Measurements from ENCODE around the gene MOCOS.

The MOCOS gene

DNA sequence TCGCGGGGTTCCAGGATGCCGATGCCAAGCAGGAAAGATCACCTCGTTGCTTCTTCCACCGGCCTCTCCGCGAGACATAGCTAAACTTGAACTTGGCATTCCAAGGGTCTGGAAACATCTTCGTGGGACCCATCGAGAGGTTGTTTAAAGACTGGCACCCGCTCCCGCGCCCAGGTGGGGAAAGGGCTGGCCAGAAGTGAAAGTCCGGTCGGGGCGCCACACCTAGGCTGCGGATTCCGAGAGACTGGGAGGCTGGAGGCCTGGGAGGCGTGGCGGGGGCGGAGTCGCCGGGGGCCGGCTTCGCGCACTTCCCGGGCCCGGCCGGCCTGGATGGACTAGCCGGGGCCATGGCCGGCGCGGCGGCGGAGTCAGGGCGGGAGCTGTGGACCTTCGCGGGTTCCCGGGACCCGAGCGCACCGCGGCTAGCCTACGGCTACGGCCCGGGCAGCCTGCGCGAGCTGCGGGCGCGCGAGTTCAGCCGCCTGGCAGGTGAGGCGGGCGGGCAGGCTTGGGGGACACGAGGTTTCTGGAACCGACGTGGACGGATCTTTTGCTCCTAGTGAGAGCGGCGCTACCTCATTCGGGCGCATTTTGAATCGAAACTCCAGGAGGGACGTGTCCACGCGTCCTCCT is at the start of gene MOCOS:
Gene MOCOS, plus strand, starts transcription at position 305 of the 633 bp plus-strand sequence. Its CDS starts 43 bp downstream, at position 348.
- in situ Hi-C loops (cut with MboI; ENCODE audit: low sequenced_read_pairs), result no loop called here
- Histone ChIP-seq H3K27me3 (ENCODE audit: low read depth) (no peaks in the 10 kb centered on the region), H3K9me3 (no peaks in the 10 kb centered on the region), H3K36me3 (replicated peaks) (no peaks in the 10 kb centered on the region), H3K4me1 (peaks cover 12% of the 10 kb centered on the region), H3K4me3 (peak within 1 kb of the TSS; percentile 40)
- DNase-seq (ENCODE audit: low spot score in 2 of 2), result peak; percentile 55 to 90

DNA sequence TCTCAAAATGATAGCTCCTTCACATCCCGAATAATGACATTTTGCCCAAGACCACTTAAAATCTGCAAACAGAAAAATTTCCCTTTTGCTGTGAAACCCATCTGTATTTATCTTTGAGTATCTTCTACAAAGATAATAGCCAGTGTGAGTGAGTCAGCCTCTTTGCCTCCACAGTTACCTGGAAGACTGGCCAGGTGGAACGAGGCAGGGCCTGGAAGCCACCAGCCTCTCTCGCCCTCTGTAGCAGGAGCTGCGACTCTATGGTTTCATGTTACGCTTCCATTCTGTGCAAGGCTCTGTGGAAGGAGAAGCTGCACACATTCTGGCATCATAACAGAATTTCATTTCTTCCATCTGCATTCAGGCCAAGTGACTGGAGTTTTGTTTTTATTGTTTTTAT is 48.1 kb upstream of the MOCOS start:
- no peak overlapping the region for H3K4me3 ChIP-seq
- no peaks in the 10 kb centered on the region for H3K4me1 ChIP-seq
- H3K36me3 ChIP-seq (replicated peaks), result peaks cover 61% of the 10 kb centered on the region
- H3K9me3 ChIP-seq, result no peaks in the 10 kb centered on the region
- in situ Hi-C loops (cut with MboI; ENCODE audit: low sequenced_read_pairs), result no loop called here
- no peaks in the 10 kb centered on the region for H3K27me3 ChIP-seq (ENCODE audit: low read depth)
- DNase-seq (ENCODE audit: low spot score in 2 of 2), result no peak

DNA sequence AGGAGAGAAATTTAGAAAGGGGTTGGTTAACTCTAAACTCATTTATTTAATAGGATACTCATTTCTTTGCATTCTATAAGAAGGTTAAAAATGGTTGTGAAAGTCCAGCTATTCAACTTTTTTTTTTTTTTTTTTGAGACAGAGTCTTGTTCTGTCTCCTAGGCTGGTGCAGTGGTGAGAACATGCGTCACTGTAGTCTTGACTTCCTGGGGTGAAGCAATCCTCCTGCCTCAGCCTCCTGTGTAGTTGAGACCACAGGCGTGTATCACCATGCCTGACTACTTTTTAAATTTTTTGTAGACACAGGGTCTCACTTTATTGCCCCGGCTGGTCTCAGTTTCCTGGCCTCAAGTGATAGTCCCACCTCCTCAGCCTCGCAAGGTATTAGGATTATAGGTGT is 45.7 kb upstream of the MOCOS start:
- in situ Hi-C loops (cut with MboI; ENCODE audit: low sequenced_read_pairs), result no loop called here
- no peak for DNase-seq (ENCODE audit: low spot score in 2 of 2)
- no peak overlapping the region for H3K4me3 ChIP-seq

GRCh38 chr18:36142751-36143150 is 44.5 kb upstream of the MOCOS start:
- no peaks in the 10 kb centered on the region for H3K27me3 ChIP-seq (ENCODE audit: low read depth)
- DNase-seq (ENCODE audit: low spot score in 2 of 2), result no peak
- no peak overlapping the region for H3K4me3 ChIP-seq
- H3K9me3 ChIP-seq, result no peaks in the 10 kb centered on the region
- H3K36me3 ChIP-seq (replicated peaks), result peaks cover 76% of the 10 kb centered on the region
- in situ Hi-C loops (cut with MboI; ENCODE audit: low sequenced_read_pairs), result no loop called here
- H3K4me1 ChIP-seq, result no peaks in the 10 kb centered on the region

More for the DNA sequence above, 45.7 kb upstream of the MOCOS start:
- Histone ChIP-seq H3K27me3 (ENCODE audit: low read depth) (no peaks in the 10 kb centered on the region), H3K36me3 (replicated peaks) (peaks cover 77% of the 10 kb centered on the region), H3K4me1 (no peaks in the 10 kb centered on the region), H3K9me3 (no peaks in the 10 kb centered on the region)

GRCh38 chr18:36143391-36143790 is 43.9 kb upstream of the MOCOS start:
- Histone ChIP-seq H3K9me3 (no peaks in the 10 kb centered on the region), H3K36me3 (replicated peaks) (peaks cover 76% of the 10 kb centered on the region), H3K4me1 (no peaks in the 10 kb centered on the region), H3K27me3 (ENCODE audit: low read depth) (no peaks in the 10 kb centered on the region), H3K4me3 (no peak overlapping the region)
- in situ Hi-C loops (cut with MboI; ENCODE audit: low sequenced_read_pairs), result no loop called here
- DNase-seq (ENCODE audit: low spot score in 2 of 2), result no peak

- Histone ChIP-seq H3K9me3 (no peaks in the 10 kb centered on the region), H3K27me3 (ENCODE audit: low read depth) (no peaks in the 10 kb centered on the region), H3K36me3 (replicated peaks) (peaks cover 69% of the 10 kb centered on the region), H3K4me3 (no peak overlapping the region), H3K4me1 (no peaks in the 10 kb centered on the region)
- in situ Hi-C loops (cut with MboI; ENCODE audit: low sequenced_read_pairs), result no loop called here
- no peak for DNase-seq (ENCODE audit: low spot score in 2 of 2)
Measured at GRCh38 chr18:36149514-36150289, 37.6 kb upstream of the MOCOS start.

DNA sequence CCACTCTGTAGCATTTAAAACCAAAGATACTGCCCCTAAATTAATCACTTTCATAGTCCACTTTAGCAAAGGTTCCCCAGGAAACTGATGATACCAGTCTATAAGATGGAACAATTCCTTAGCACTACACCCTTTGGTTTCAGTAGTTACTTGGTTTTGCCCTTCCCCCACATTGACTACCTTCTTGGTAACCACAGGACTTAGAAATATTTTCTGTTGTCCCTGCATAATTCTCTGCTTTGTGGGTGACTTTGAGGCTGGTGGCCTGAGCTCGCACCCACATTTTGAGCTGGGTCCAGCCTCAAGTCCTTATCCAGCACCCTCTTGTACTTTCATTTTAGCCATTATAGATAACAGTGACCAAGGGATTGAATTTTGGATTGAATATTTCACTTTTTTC is 34.5 kb upstream of the MOCOS start:
- Histone ChIP-seq H3K4me3 (no peak overlapping the region), H3K36me3 (replicated peaks) (peaks cover 65% of the 10 kb centered on the region), H3K27me3 (ENCODE audit: low read depth) (no peaks in the 10 kb centered on the region), H3K4me1 (no peaks in the 10 kb centered on the region), H3K9me3 (no peaks in the 10 kb centered on the region)
- no peak for DNase-seq (ENCODE audit: low spot score in 2 of 2)
- in situ Hi-C loops (cut with MboI; ENCODE audit: low sequenced_read_pairs), result no loop called here

- Histone ChIP-seq H3K4me3 (no peak overlapping the region), H3K36me3 (replicated peaks) (peaks cover 65% of the 10 kb centered on the region), H3K27me3 (ENCODE audit: low read depth) (no peaks in the 10 kb centered on the region), H3K4me1 (no peaks in the 10 kb centered on the region), H3K9me3 (no peaks in the 10 kb centered on the region)
- no peak for DNase-seq (ENCODE audit: low spot score in 2 of 2)
- in situ Hi-C loops (cut with MboI; ENCODE audit: low sequenced_read_pairs), result no loop called here
Measured at GRCh38 chr18:36153203-36153602, 34.1 kb upstream of the MOCOS start.

DNA sequence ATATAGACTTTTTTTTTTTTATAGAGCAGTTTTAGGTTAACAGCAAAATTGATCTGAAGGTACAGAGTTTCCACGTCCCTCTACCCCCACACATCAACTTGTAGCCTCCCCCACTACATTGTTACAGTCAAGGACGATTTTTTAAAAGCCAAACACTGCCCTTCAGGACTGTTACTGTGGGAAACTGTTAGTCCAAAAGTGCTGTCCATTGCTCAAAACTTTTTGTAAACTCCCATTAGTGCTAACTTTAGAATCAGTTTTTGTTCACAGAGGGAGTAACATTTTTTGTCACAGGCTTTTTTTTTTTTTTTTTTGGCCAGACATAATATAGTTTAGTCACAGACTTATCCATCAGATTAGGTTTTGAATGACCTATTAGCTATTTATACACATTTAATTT is 33.5 kb upstream of the MOCOS start:
- Histone ChIP-seq H3K27me3 (ENCODE audit: low read depth) (no peaks in the 10 kb centered on the region), H3K4me1 (no peaks in the 10 kb centered on the region), H3K4me3 (no peak overlapping the region), H3K36me3 (replicated peaks) (peaks cover 65% of the 10 kb centered on the region), H3K9me3 (no peaks in the 10 kb centered on the region)
- DNase-seq (ENCODE audit: low spot score in 2 of 2), result no peak
- in situ Hi-C loops (cut with MboI; ENCODE audit: low sequenced_read_pairs), result no loop called here

DNA sequence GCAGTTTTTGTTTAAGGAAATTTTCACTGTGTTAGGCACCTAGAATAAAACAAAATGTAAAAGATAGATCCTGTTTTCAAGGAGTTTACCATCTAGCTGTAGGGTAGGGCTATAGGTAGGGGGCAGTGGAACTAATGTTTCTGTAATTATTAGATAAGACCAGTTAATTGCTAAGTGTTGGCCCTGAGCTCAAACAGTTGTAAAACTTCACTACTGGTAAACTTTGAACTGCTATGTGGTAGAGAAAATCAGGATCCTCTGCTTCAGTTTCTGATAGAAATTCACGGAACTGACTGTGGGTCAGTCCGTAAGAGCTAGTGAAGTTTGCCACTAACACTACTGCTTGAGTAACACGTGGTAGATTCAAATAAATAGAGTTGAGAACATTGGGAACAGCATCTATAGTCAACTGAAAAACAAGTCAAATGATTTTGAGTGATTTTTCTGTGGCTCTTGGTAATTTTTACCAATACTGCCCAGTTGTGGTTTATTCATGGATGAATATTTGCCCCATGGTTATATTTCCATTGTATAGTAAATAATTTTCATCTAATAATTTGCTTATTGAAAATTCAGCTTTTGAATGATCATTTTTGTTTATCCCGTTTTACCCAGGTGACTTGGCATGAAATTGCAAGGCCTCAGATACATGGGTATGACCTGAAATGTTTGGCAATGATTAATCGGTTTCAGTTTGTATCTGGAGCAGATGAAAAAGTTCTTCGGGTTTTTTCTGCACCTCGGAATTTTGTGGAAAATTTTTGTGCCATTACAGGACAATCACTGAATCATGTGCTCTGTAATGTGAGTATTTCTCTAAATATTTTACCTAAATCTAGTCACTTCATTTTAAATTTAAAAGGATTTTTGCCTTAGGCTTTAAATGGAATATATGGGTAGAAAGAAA is 31.2 kb upstream of the MOCOS start:
- no peak for DNase-seq (ENCODE audit: low spot score in 2 of 2)
- Histone ChIP-seq H3K9me3 (no peaks in the 10 kb centered on the region), H3K4me3 (no peak overlapping the region), H3K4me1 (no peaks in the 10 kb centered on the region), H3K36me3 (replicated peaks) (peaks cover 64% of the 10 kb centered on the region), H3K27me3 (ENCODE audit: low read depth) (no peaks in the 10 kb centered on the region)
- in situ Hi-C loops (cut with MboI; ENCODE audit: low sequenced_read_pairs), result no loop called here

DNA sequence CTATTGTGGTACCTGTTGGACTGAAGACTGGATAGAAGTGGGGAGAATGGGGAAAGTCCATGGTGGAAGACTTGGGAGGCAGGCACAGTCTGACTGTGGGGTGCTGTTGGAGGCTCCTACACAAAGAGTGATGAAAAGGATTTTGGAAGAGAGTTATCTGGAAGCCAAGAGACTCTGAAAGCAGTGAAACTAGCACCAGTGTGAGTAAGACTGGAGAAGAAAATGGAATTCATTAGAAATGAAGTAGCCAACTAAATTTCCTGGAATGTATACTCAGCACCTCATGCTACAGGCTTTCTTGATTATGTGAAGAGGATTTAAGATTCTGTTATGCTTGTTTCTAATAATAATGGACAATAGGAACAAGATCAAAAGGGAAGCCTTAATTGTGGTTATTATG is 29.9 kb upstream of the MOCOS start:
- H3K4me1 ChIP-seq, result no peaks in the 10 kb centered on the region
- no peak for DNase-seq (ENCODE audit: low spot score in 2 of 2)
- in situ Hi-C loops (cut with MboI; ENCODE audit: low sequenced_read_pairs), result no loop called here

DNA sequence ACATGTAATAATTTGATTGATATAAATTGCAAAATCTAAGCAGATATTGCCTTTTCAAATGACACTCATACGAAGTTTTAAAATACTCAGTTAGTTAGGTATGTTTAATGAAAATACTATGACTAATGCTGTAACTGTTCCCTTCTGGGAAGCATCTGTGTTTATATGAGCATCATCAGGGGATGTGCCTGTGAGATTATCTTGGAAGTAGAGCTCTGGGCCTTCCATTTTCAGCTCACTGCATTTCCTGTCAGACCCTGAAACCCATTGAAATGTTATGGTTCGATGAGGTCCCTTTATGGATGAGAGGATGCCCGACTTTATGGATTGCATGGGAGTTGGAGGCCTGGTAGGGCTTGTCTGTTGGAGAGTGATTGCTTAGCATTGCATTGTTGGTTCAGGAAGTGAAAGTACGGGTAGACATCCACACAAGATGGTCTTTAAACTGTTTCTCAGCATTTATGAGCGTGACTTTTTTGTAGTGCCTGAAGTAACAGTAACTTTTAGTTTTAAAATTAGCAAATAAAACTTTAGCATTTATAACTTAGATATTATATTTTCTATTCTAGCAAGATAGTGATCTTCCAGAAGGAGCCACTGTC is 28.9 kb upstream of the MOCOS start:
- Histone ChIP-seq H3K36me3 (replicated peaks) (peaks cover 68% of the 10 kb centered on the region), H3K9me3 (no peaks in the 10 kb centered on the region), H3K27me3 (ENCODE audit: low read depth) (no peaks in the 10 kb centered on the region), H3K4me1 (no peaks in the 10 kb centered on the region), H3K4me3 (no peak overlapping the region)
- in situ Hi-C loops (cut with MboI; ENCODE audit: low sequenced_read_pairs), result no loop called here
- DNase-seq (ENCODE audit: low spot score in 2 of 2), result no peak

More for the DNA sequence above, 29.9 kb upstream of the MOCOS start:
- Histone ChIP-seq H3K27me3 (ENCODE audit: low read depth) (no peaks in the 10 kb centered on the region), H3K4me3 (no peak overlapping the region), H3K9me3 (no peaks in the 10 kb centered on the region), H3K36me3 (replicated peaks) (peaks cover 68% of the 10 kb centered on the region)

GRCh38 chr18:36160959-36161371 is 26.3 kb upstream of the MOCOS start:
- DNase-seq (ENCODE audit: low spot score in 2 of 2), result no peak
- no peaks in the 10 kb centered on the region for H3K27me3 ChIP-seq (ENCODE audit: low read depth)
- peaks cover 67% of the 10 kb centered on the region for H3K36me3 ChIP-seq (replicated peaks)
- in situ Hi-C loops (cut with MboI; ENCODE audit: low sequenced_read_pairs), result no loop called here
- H3K4me3 ChIP-seq, result no peak overlapping the region
- no peaks in the 10 kb centered on the region for H3K4me1 ChIP-seq
- no peaks in the 10 kb centered on the region for H3K9me3 ChIP-seq

All from HAP-1 (cell line).